Left ventricle myocardium inferior (tissue), 1 donor: ENCODE results near the gene ZBTB2. TPM values are rescaled to one million over a fixed set of nuclear protein-coding genes. Genes with fewer than 3 reads are reported as not detected.

Source experiments
- DNase-seq: peaks from one replicate; pipeline ENCODE4 v3.0.0-alpha.2; 2020
- H3K27ac ChIP-seq: fragments of 200-600 bp; replicated peaks from 2 replicates; pipeline ENCODE4 v1.8.0; 2021
- H3K27me3 ChIP-seq: fragments of 200-600 bp; 2 replicates; pipeline ENCODE4 v1.8.0; 2021; ENCODE audit warnings: low read depth
- H3K36me3 ChIP-seq: fragments of 200-600 bp; 2 replicates; pipeline ENCODE4 v1.8.0; 2021
- H3K4me1 ChIP-seq: fragments of 200-600 bp; 2 replicates; pipeline ENCODE4 v1.8.0; 2021
- H3K4me3 ChIP-seq: fragments of 200-600 bp; 2 replicates; pipeline ENCODE4 v1.8.0; 2021; ENCODE audit warnings: mild to moderate bottlenecking, moderate library complexity
- H3K9me3 ChIP-seq: fragments of 200-600 bp; replicated peaks from 2 replicates; pipeline ENCODE4 v1.8.0; 2021
- intact Hi-C: fragments of 100-400 bp; cut with micrococcal nuclease; formaldehyde crosslinking; loops from one replicate; pipeline ENCODE4 v1.11.0; 2022
- total RNA-seq: library from RNA; stranded (reverse); fragmentation: NEBNext Ultra II Directional; extraction: Animal tissue kit (Norgen Biotek cat#: 25700); gene quantifications from one replicate; pipeline ENCODE4 v1.2.1, GENCODE V29; 2021
- TF ChIP-seq, protein P1 (sequence below): fragments of 200-600 bp; IDR thresholded peaks from 2 replicates; pipeline ENCODE4 v1.8.0; 2021; ENCODE audit warnings: antibody characterized with exemption, mild to moderate bottlenecking, borderline replicate concordance
- donor health status: DM: no; HTN: yes; CAD: no; lungs with severe emphysema.

ZBTB2 gene
- total RNA-seq, 1 donor from 2014 or later, result 4.6 TPM

- TF ChIP-seq, protein P1, sequence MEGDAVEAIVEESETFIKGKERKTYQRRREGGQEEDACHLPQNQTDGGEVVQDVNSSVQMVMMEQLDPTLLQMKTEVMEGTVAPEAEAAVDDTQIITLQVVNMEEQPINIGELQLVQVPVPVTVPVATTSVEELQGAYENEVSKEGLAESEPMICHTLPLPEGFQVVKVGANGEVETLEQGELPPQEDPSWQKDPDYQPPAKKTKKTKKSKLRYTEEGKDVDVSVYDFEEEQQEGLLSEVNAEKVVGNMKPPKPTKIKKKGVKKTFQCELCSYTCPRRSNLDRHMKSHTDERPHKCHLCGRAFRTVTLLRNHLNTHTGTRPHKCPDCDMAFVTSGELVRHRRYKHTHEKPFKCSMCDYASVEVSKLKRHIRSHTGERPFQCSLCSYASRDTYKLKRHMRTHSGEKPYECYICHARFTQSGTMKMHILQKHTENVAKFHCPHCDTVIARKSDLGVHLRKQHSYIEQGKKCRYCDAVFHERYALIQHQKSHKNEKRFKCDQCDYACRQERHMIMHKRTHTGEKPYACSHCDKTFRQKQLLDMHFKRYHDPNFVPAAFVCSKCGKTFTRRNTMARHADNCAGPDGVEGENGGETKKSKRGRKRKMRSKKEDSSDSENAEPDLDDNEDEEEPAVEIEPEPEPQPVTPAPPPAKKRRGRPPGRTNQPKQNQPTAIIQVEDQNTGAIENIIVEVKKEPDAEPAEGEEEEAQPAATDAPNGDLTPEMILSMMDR, result no peak
- Histone ChIP-seq H3K9me3 (no peaks in the 10 kb centered on the region), H3K4me3 (no peak overlapping the region), H3K4me1 (peaks cover 14% of the 10 kb centered on the region), H3K27me3 (no peaks in the 10 kb centered on the region), H3K36me3 (peaks cover 51% of the 10 kb centered on the region), H3K27ac (no peak overlapping the region)
- intact Hi-C loops, result no loop called here
- no peak for DNase-seq
These were observed 19.2 kb downstream of the ZBTB2 start for GRCh38 chr6:151372164-151372563.

DNA sequence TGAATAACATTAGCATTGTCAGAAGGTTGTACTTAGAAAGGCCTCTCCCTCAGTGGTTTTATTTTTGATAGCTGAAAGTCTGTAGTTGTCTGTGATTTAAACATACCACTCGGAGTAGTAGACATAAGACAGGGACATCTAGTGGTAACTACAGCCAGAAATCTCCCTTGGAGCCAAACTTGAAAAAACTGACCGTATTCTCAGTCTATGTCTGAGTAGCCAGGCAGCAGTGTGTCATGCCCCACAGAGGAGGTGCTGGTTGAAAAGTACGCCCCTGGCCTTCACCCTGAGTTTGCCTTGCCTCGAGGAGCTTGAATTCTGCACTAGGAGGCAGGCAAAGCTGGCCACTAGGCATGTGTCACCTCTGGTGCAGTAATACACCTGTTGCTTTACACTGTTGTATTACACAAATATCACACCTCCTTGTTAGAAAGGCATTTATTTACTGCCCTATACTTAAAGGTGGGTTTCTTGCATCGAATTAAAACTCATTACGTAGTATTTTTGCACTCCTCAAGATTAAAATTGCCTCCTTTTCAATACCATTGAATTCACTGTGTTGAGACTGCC, 20.8 kb downstream of the ZBTB2 start:
- H3K4me3 ChIP-seq, result no peak overlapping the region
- peaks cover 14% of the 10 kb centered on the region for H3K4me1 ChIP-seq
- no peaks in the 10 kb centered on the region for H3K27me3 ChIP-seq
- intact Hi-C loops, result no loop called here
- TF ChIP-seq, protein P1, result peak; percentile 12
- no peak for DNase-seq
- no peak overlapping the region for H3K27ac ChIP-seq
- no peaks in the 10 kb centered on the region for H3K9me3 ChIP-seq
- peaks cover 63% of the 10 kb centered on the region for H3K36me3 ChIP-seq

GRCh38 chr6:151365233-151365632, 26.1 kb downstream of the ZBTB2 start:
- H3K9me3 ChIP-seq, result no peaks in the 10 kb centered on the region
- DNase-seq, result no peak
- no peak overlapping the region for H3K27ac ChIP-seq
- no peak overlapping the region for H3K4me3 ChIP-seq
- H3K27me3 ChIP-seq, result no peaks in the 10 kb centered on the region
- intact Hi-C loops, result no loop called here
- TF ChIP-seq, protein P1, result no peak
- H3K4me1 ChIP-seq, result no peaks in the 10 kb centered on the region
- peaks cover 62% of the 10 kb centered on the region for H3K36me3 ChIP-seq

DNA sequence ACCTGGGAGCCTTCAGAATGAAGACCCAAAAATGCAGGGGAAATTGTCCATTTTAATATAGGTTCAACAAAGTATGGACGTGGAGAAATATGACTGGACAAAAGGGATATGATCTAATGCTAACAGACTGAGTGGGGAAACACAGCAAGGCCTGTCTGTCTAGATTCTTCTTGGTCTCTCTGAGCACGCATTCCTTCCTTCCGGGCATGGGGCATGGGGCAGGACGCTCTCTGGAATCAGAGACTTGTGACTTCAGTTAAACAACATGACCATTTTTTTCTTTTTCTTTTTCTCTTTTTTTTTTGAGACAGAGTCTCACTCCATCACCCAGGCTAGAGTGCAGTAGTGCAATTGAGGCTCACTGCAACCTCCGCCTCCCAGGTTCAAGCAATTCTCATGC, 31.9 kb downstream of the ZBTB2 start:
- TF ChIP-seq, protein P1, result no peak
- intact Hi-C loops, result no loop called here
- no peak overlapping the region for H3K27ac ChIP-seq
- no peaks in the 10 kb centered on the region for H3K9me3 ChIP-seq
- H3K27me3 ChIP-seq, result no peaks in the 10 kb centered on the region
- DNase-seq, result no peak
- H3K4me3 ChIP-seq, result no peak overlapping the region
- peaks cover 23% of the 10 kb centered on the region for H3K36me3 ChIP-seq
- H3K4me1 ChIP-seq, result no peaks in the 10 kb centered on the region

- no peaks in the 10 kb centered on the region for H3K9me3 ChIP-seq
- intact Hi-C loops, result no loop called here
- no peak for DNase-seq
- H3K27me3 ChIP-seq, result no peaks in the 10 kb centered on the region
- peaks cover 21% of the 10 kb centered on the region for H3K36me3 ChIP-seq
- H3K4me3 ChIP-seq, result no peak overlapping the region
- H3K4me1 ChIP-seq, result no peaks in the 10 kb centered on the region
- no peak overlapping the region for H3K27ac ChIP-seq
- TF ChIP-seq, protein P1, result no peak
These were observed 32.9 kb downstream of the ZBTB2 start for GRCh38 chr6:151358475-151358874.
